H1 (cell line): ENCODE measurements around the gene FADS6. TPM values are rescaled to one million over a fixed set of nuclear protein-coding genes. Genes with fewer than 3 reads are reported as not detected.

ENCODE experiments used
- CTCF ChIA-PET: fragments of 300-600 bp; sonication (Branson Sonifier 250); formaldehyde crosslinking; loops from one replicate; lab custom pipeline; 2021; ENCODE audit not compliant: partially characterized antibody; lab: Charles Lee
- POLR2A ChIA-PET: fragments of 300-600 bp; sonication (Branson Sonifier 250); formaldehyde crosslinking; loops from one replicate; lab custom pipeline; 2021; ENCODE audit warnings: inconsistent platforms; ENCODE audit not compliant: partially characterized antibody; lab: Charles Lee
- DNase-seq, 2 experiments: peaks; one replicate each; pipeline versions ENCODE4 v3.0.0 to v3.0.0-alpha.2; 2010 to 2022; ENCODE audit warnings: low spot score in 2 of 2, low read depth in 1 of 2, mixed read lengths in 1 of 2
- FAIRE-seq: peaks from 2 replicates; lab custom pipeline; 2011; peaks lifted over from hg19 to GRCh38; lab: Jason Lieb, UNC
- H2AFZ ChIP-seq: 2 replicates; pipeline ENCODE4 v1.8.1; 2012; ENCODE audit warnings: low read length, inconsistent platforms
- H2AK5ac ChIP-seq: 2 replicates; pipeline ENCODE4 v1.6.1; 2013; ENCODE audit warnings: low read depth, low read length
- H2BK120ac ChIP-seq: replicated peaks from 2 replicates; pipeline ENCODE3; 2013; ENCODE audit warnings: low read depth, low read length, inconsistent platforms
- H2BK12ac ChIP-seq: 2 replicates; pipeline ENCODE4 v1.6.1; 2013; ENCODE audit warnings: low read depth, low read length
- H2BK15ac ChIP-seq: 2 replicates; pipeline ENCODE4 v1.6.1; 2013; ENCODE audit warnings: low read length
- H2BK20ac ChIP-seq: 2 replicates; pipeline ENCODE4 v1.6.1; 2013; ENCODE audit warnings: low read length
- H2BK5ac ChIP-seq: 2 replicates; pipeline ENCODE4 v1.6.1; 2013; ENCODE audit warnings: low read depth, low read length
- H3K14ac ChIP-seq: 2 replicates; pipeline ENCODE4 v1.6.1; 2013; ENCODE audit warnings: inconsistent platforms; ENCODE audit not compliant: insufficient read length
- H3K18ac ChIP-seq: 2 replicates; pipeline ENCODE4 v1.6.1; 2013; ENCODE audit warnings: low read length; ENCODE audit errors: extremely low read depth
- H3K23ac ChIP-seq: 2 replicates; pipeline ENCODE4 v1.6.1; 2013; ENCODE audit warnings: inconsistent platforms; ENCODE audit not compliant: insufficient read length
- H3K23me2 ChIP-seq: 2 replicates; pipeline ENCODE4 v1.6.1; 2013; ENCODE audit warnings: low read depth, low read length
- H3K27ac ChIP-seq: 2 replicates; pipeline ENCODE4 v1.6.1; 2011; ENCODE audit warnings: low read depth, low read length, inconsistent platforms
- H3K27me3 ChIP-seq, 4 experiments: replicated peaks in 1 of 4; 1 replicate in 1 of 4; 2 replicates in 3 of 4; pipeline versions ENCODE4 v1.6.1 to v1.8.1; 2011 to 2013; ENCODE audit warnings: low read length in 3 of 4, mild to moderate bottlenecking in 3 of 4, inconsistent platforms in 2 of 4, mixed read lengths in 2 of 4, moderate library complexity in 1 of 4; ENCODE audit not compliant: control insufficient read depth in 3 of 4, insufficient read depth in 3 of 4; ENCODE audit errors: extremely low read depth in 1 of 4
- H3K36me3 ChIP-seq, 4 experiments: 2 replicates each; pipeline versions ENCODE4 v1.6.1 to v1.8.1; 2011 to 2013; ENCODE audit warnings: mild to moderate bottlenecking in 4 of 4, low read length in 3 of 4, moderate library complexity in 2 of 4, control low read depth in 1 of 4, inconsistent platforms in 1 of 4; ENCODE audit not compliant: insufficient read depth in 4 of 4, control insufficient read depth in 2 of 4
- H3K4ac ChIP-seq: replicated peaks from 2 replicates; pipeline ENCODE3; 2013; ENCODE audit warnings: low read length, low read depth, mixed read lengths, inconsistent platforms; ENCODE audit not compliant: insufficient read length
- H3K4me1 ChIP-seq, 4 experiments: replicated peaks in 1 of 4; 1 replicate in 1 of 4; 2 replicates in 3 of 4; pipeline versions ENCODE4 v1.6.1 to v1.8.1; 2011 to 2013; ENCODE audit warnings: low read length in 3 of 4, inconsistent platforms in 2 of 4, mixed read lengths in 1 of 4; ENCODE audit not compliant: insufficient read depth in 4 of 4, control insufficient read depth in 3 of 4
- H3K4me2 ChIP-seq, 2 experiments: 2 replicates each; pipeline versions ENCODE4 v1.6.1 to v1.8.1; 2011 to 2013; ENCODE audit warnings: low read depth in 2 of 2, low read length in 2 of 2, control low read depth in 1 of 2, inconsistent platforms in 1 of 2, mild to moderate bottlenecking in 1 of 2; ENCODE audit not compliant: insufficient read depth in 1 of 2
- H3K4me3 ChIP-seq, 4 experiments: fragments of 200-600, 300-600 bp in 1 of 4; sonication (generic), shearing (Covaris generic), sonication (Bioruptor Twin) in 1 of 4; 2 replicates each; pipeline versions ENCODE4 v1.5.1 to v1.8.1; 2011 to 2016; ENCODE audit warnings: low read length in 4 of 4, low read depth in 3 of 4, control low read depth in 2 of 4, inconsistent platforms in 2 of 4, mild to moderate bottlenecking in 2 of 4, mixed read lengths in 1 of 4, moderate library complexity in 1 of 4; ENCODE audit not compliant: insufficient read depth in 2 of 4; ENCODE audit errors: extremely low read depth in 1 of 4
- H3K56ac ChIP-seq: replicated peaks from 2 replicates; pipeline ENCODE3; 2013; ENCODE audit warnings: low read depth, mild to moderate bottlenecking, mixed read lengths, low read length, inconsistent platforms; ENCODE audit not compliant: insufficient read length
- H3K79me1 ChIP-seq: 2 replicates; pipeline ENCODE4 v1.6.1; 2013; ENCODE audit warnings: low read depth, low read length, control low read depth
- H3K79me2 ChIP-seq, 2 experiments: 2 replicates each; pipeline versions ENCODE4 v1.6.1 to v1.8.1; 2012 to 2013; ENCODE audit warnings: low read length in 2 of 2, mild to moderate bottlenecking in 2 of 2, inconsistent platforms in 1 of 2; ENCODE audit not compliant: insufficient read depth in 2 of 2, control insufficient read depth in 1 of 2
- H3K9ac ChIP-seq, 4 experiments: replicated peaks in 1 of 4; 1 replicate in 1 of 4; 2 replicates in 3 of 4; pipeline versions ENCODE4 v1.6.1 to v1.8.1; 2011 to 2013; ENCODE audit warnings: low read depth in 3 of 4, low read length in 3 of 4, control low read depth in 2 of 4, mild to moderate bottlenecking in 2 of 4, moderate library complexity in 2 of 4, inconsistent platforms in 1 of 4; ENCODE audit errors: extremely low read depth in 1 of 4
- H3K9me3 ChIP-seq, 2 experiments: 2 replicates each; pipeline versions ENCODE4 v1.6.1 to v1.8.1; 2012 to 2013; ENCODE audit warnings: mild to moderate bottlenecking in 2 of 2, moderate library complexity in 2 of 2, control low read depth in 1 of 2, inconsistent platforms in 1 of 2, low read depth in 1 of 2, low read length in 1 of 2, mixed read lengths in 1 of 2; ENCODE audit not compliant: insufficient read depth in 2 of 2
- H4K20me1 ChIP-seq, 2 experiments: replicated peaks in 1 of 2; 2 replicates each; pipeline versions ENCODE3 to v1.8.1; 2011 to 2013; ENCODE audit warnings: inconsistent platforms in 2 of 2, low read length in 2 of 2, mild to moderate bottlenecking in 1 of 2; ENCODE audit not compliant: insufficient read depth in 2 of 2, control insufficient read depth in 1 of 2
- H4K5ac ChIP-seq: 2 replicates; pipeline ENCODE4 v1.6.1; 2013; ENCODE audit warnings: low read length, low read depth, mixed read lengths, inconsistent platforms; ENCODE audit not compliant: insufficient read length
- H4K8ac ChIP-seq: 2 replicates; pipeline ENCODE4 v1.8.0; 2013; ENCODE audit warnings: mild to moderate bottlenecking, moderate library complexity, low read length, inconsistent platforms; ENCODE audit not compliant: insufficient read depth; ENCODE audit errors: extremely low read depth
- H4K91ac ChIP-seq: replicated peaks from 2 replicates; pipeline ENCODE3; 2013; ENCODE audit warnings: low read length, mixed read lengths, inconsistent platforms; ENCODE audit not compliant: insufficient read length
- BACH1 ChIP-seq: IDR thresholded peaks from 2 replicates; pipeline ENCODE4 v1.6.1; 2012; ENCODE audit warnings: low read length, improper control_type of control experiment
- CEBPB ChIP-seq: IDR thresholded peaks from 2 replicates; pipeline ENCODE4 v1.6.1; 2012; ENCODE audit warnings: low read depth, low read length
- CHD2 ChIP-seq: IDR thresholded peaks from 2 replicates; pipeline ENCODE4 v1.6.1; 2012; ENCODE audit warnings: low read length, improper control_type of control experiment
- FOSL1 ChIP-seq: IDR thresholded peaks from 2 replicates; pipeline ENCODE4 v1.6.1; 2011; ENCODE audit warnings: mild to moderate bottlenecking, low read depth, low read length, moderate library complexity; ENCODE audit not compliant: insufficient read depth
- KDM5A ChIP-seq: fragments of 200-600 bp; IDR thresholded peaks from 2 replicates; pipeline ENCODE4 v1.7.1; 2012; ENCODE audit warnings: mild to moderate bottlenecking, low read length, inconsistent platforms, mixed read lengths
- POLR2AphosphoS5 ChIP-seq: IDR thresholded peaks from 2 replicates; pipeline ENCODE4 v1.6.1; 2011; ENCODE audit warnings: low read depth, low read length
- POU5F1 ChIP-seq: IDR thresholded peaks from 2 replicates; pipeline ENCODE4 v1.6.1; 2011; ENCODE audit warnings: low read depth, mild to moderate bottlenecking, low read length, moderate library complexity
- RAD21 ChIP-seq, 2 experiments: IDR thresholded peaks in 1 of 2; conservative IDR thresholded peaks in 1 of 2; 2 replicates each; pipeline ENCODE4 v1.6.1; 2011; ENCODE audit warnings: low read depth in 2 of 2, low read length in 2 of 2, improper control_type of control experiment in 1 of 2, inconsistent platforms in 1 of 2, mild to moderate bottlenecking in 1 of 2, moderate library complexity in 1 of 2
- RFX5 ChIP-seq: IDR thresholded peaks from 2 replicates; pipeline ENCODE4 v1.6.1; 2011; ENCODE audit warnings: low read depth, low read length, improper control_type of control experiment, borderline replicate concordance
- RNF2 ChIP-seq: fragments of 200-900, 300-1000 bp; sonication (generic); IDR thresholded peaks from 2 replicates; pipeline ENCODE4 v1.7.1; 2016; ENCODE audit warnings: borderline replicate concordance, low read depth, mild to moderate bottlenecking, antibody characterized with exemption, low read length; ENCODE audit not compliant: poor library complexity, severe bottlenecking; ENCODE audit errors: missing control alignments
- SIN3A ChIP-seq, 2 experiments: IDR thresholded peaks in 1 of 2; conservative IDR thresholded peaks in 1 of 2; 2 replicates each; pipeline ENCODE4 v1.6.1; 2011 to 2012; ENCODE audit warnings: low read length in 2 of 2, improper control_type of control experiment in 1 of 2, low read depth in 1 of 2, mild to moderate bottlenecking in 1 of 2
- WGBS, 2 experiments: shearing (Covaris generic) in 1 of 2; methylation state at CpG; one replicate each; pipeline versions ENCODE4 v1.1.6 to v1.1.7; 2013 to 2015; ENCODE audit warnings: low lambda C conversion rate in 2 of 2, mixed read lengths in 2 of 2, inconsistent platforms in 1 of 2, low coverage in 1 of 2, missing lambda C conversion rate in 1 of 2; ENCODE audit not compliant: insufficient replicate concordance in 2 of 2, insufficient coverage in 1 of 2, insufficient read length in 1 of 2; ENCODE audit errors: extremely low coverage in 1 of 2, missing lambda C conversion rate in 1 of 2; 5-methylcytosine and 5-hydroxymethylcytosine counted together
- polyA plus RNA-seq, 7 experiments: library from polyadenylated mRNA; depleted of rRNA in 3 of 7; stranded (reverse) in 5 of 7; unstranded in 2 of 7; fragments of >200 nt in 5 of 7; fragments of 200-250 nt in 2 of 7; gene quantifications; 1 replicate in 5 of 7; 2 replicates in 1 of 7; 4 replicates in 1 of 7; pipeline versions ENCODE4 v1.2.1 to v1.2.3, GENCODE V29; 2011 to 2013; ENCODE audit warnings: missing spikeins in 2 of 7, mixed read lengths in 2 of 7
- total RNA-seq: library from RNA; stranded (reverse); fragmentation: NEBNext Ultra II Directional; extraction: Animal tissue kit (Norgen Biotek cat#: 25700); gene quantifications from 2 replicates; pipeline ENCODE4 v1.2.1, GENCODE V29; 2021

The FADS6 gene
- total and polyA plus RNA-seq, 2 of the 8 experiments (the other 6 are each of a cell fraction or from before 2014, with no cell fraction given) = 0.56 to 2.5 TPM

DNA sequence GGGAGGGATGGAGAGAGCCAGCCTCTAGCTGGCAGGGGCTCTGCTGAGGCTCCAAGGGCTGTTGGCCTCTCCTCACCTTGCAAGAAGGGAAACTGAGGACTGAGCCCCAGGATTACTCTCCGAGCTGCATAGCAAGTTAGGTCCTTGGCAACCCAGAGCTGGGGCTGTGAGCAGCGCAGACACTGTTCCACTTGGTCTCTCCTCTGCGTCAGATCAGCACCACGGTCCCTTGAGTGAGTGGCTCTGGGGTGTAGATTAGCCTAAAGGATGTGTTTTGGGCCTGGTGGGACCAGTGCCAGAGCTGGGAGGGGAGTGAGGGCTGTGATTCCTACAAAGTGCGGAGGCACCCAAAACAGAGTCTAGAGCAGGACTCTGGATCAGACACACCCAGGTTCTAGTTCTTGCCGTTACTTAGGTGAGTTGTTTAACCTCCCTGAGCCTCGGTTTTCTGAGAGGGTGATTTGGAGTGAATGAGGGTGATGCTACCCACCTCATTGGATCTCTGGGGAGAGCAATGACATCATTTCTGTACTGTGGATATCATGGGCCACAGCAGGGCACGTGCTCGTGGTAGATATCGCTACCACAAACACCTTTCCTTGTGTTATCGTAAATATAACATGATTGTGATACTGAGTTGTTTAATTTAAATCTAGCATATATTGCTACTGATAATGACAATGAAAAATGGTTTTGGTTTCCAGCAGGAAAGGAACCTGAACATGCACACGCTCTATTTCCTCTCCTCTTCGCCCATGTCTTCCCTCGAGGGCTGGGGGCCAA is 8.1 kb upstream of the FADS6 start:
- Histone ChIP-seq H3K23me2 (no peaks in the 10 kb centered on the region), H3K4ac (no peak overlapping the region), H2BK120ac (no peak overlapping the region), H2AK5ac (no peak overlapping the region), H2BK20ac (no peak overlapping the region), H3K79me2 (no peaks in the 10 kb centered on the region), H3K14ac (no peak overlapping the region), H3K27me3 (peaks cover 0 to 7% (median 3%) of the 10 kb centered on the region in 4 experiments; a peak in 4 of 7 replicates), H3K4me1 (peaks cover 0 to 9% (median 5%) of the 10 kb centered on the region in 4 experiments; a peak in 5 of 7 replicates), H4K20me1 (no peaks in the 10 kb centered on the region), H2BK15ac (no peak overlapping the region), H3K4me3 (no peak overlapping the region), H3K18ac (no peak overlapping the region), H3K79me1 (no peaks in the 10 kb centered on the region), H3K56ac (no peak overlapping the region), H2BK5ac (no peak overlapping the region), H4K5ac (no peak overlapping the region), H3K36me3 (no peaks in the 10 kb centered on the region), H3K23ac (no peak overlapping the region), H3K9me3 (no peaks in the 10 kb centered on the region), H2AFZ (no peak overlapping the region), H4K91ac (no peak overlapping the region), H3K27ac (no peak overlapping the region), H3K4me2 (no peak overlapping the region), H4K8ac (peak overlapping the region; percentile 80; the same call in 1 of the 2 replicates), H2BK12ac (no peak overlapping the region), H3K9ac (no peak overlapping the region)
- CTCF ChIA-PET = interaction anchor here (1.1 to 1.8 kb wide), 4 partner anchors 11 to 60 kb away, joined by 3 to 8 read pairs (median 4); no protein-coding TSS in a partner anchor
- FAIRE-seq = no peak
- POLR2A ChIA-PET = no interaction called here
- 92% methylated on average over 14 of the region's 14 CpGs; no CpG with 5 or more reads in 1 of the 2 experiments for WGBS, 2 experiments
- DNase-seq = no peak
- no peak for TF ChIP-seq BACH1
- TF ChIP-seq POLR2AphosphoS5 = no peak
- TF ChIP-seq POU5F1 = no peak
- TF ChIP-seq CEBPB = no peak
- TF ChIP-seq RFX5 = no peak
- no peak for TF ChIP-seq FOSL1
- TF ChIP-seq KDM5A = no peak
- TF ChIP-seq RNF2 = no peak
- TF ChIP-seq RAD21 (IDR thresholded peaks at IDR 0.05 in 1 of 2, conservative IDR thresholded peaks at IDR 0.05 in 1 of 2; ENCODE audit: low read depth in 2 of 2, low read length in 2 of 2) = no peak
- TF ChIP-seq CHD2 = no peak
- no peak for TF ChIP-seq SIN3A (conservative IDR thresholded peaks at IDR 0.05 in 1 of 2, IDR thresholded peaks at IDR 0.05 in 1 of 2; ENCODE audit: low read depth in 1 of 2, low read length in 2 of 2)
